ENCODE measurements around the gene GABBR2.

GABBR2 gene

DNA sequence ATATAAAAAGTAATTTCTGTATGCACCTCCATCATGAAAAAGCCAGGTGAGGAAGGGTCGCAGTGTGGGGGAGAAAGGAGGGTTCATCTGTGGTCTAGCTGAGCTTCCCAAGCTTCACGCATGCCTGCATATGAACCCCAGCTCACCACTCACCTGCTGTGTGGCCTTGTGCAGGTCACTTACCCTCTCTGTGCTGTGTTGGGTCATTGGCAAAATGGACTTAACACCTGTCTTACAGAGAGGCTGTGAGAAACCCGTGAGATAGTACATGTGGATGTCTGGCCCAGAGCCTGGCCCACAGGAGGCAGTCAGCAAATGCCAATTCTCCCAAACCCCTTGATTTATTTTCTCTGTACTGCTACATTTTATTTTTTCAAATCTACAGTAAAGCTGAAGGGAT is 88.9 kb downstream of the GABBR2 start:
- DNase-seq: no peak

DNA sequence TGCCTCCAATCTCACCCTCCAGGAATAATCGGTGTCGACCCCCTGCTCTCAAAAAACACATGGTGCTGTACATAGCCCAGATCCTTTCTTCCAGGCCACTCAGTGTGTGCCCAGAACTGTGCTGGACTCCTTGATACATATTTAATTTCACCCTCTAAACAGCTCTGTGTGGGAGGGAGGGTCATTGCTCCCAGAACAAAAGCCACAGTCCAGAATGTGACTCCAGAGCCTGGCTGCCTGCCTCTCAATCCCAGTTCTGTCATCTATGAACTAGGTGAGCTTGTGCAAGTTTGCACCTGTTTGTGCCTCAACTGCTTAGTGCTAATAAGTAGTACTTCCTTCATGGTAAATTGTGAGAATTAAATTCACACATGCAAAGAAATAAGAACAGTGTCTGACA is 93.1 kb downstream of the GABBR2 start:
- no peak for DNase-seq

DNA sequence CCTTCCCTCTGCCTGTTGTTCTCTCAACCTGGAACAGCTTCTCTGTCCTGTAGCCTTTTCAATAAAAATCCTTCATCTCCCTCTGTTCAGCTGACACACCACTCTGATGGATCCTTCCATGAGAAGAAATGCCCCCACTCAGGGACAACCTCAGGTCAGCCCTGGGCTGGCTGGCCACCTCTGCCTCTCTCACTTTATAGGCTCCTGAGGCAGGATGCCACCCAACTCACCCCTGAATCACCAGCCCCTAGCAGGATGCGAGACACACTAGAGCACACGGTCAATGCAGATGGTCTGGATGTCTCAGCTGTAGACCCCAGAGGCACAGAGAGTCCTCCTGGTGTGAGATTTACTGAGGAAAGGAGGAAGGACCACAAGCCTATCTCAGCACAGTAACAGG is 93.8 kb downstream of the GABBR2 start:
- no peak for DNase-seq

DNA sequence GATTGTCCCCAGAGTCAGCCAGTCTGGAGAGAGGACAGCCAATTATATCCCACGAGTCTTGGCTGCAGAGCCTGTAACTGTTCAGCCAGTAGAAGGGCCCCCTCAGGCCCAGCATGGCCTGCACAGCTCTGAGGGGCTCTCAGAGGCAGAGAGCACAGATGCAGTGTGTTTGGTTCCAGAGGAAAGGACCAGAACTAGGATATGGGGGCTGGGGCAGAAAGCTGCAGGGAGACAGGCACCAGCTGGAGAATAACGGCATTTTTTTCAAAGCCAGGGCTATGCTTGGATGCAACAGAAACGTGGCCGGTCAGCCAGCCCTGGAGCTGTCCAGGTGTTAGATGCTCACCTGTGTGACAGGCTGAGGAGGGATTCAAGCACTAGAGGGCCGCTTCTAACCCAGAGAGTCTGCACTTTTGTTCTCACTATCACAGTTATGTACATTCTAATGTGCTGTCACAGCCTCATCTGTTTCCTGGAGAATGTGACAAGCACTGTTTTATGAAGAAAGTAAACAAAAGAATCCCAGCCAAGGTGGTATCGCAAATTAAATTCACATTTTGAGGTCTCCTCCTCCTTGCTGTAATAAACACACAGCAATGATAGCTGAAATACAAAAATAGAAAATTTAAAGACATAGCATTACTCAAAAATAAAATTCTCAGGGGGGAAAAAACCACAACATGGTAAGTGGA is 96.5 kb downstream of the GABBR2 start:
- DNase-seq: no peak

DNA sequence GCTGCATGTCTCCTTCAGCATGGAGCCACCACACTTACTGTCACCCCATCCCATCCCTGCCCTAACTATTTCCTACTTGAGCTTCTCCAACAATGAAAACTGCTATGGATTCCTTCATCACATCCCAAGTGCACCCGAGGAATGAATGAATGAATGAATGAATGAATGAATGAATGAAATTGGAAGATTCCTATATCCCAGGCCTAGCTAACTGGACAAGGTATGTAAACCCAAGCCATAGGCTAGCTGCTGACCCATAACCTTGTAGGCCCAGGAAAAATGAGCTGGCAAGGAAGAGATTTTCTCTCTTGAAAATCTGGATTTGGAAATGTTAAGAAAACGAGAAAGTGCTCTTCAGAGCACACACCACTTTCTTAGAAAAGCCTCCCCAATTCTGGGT is 97.4 kb downstream of the GABBR2 start:
- DNase-seq: no peak

DNA sequence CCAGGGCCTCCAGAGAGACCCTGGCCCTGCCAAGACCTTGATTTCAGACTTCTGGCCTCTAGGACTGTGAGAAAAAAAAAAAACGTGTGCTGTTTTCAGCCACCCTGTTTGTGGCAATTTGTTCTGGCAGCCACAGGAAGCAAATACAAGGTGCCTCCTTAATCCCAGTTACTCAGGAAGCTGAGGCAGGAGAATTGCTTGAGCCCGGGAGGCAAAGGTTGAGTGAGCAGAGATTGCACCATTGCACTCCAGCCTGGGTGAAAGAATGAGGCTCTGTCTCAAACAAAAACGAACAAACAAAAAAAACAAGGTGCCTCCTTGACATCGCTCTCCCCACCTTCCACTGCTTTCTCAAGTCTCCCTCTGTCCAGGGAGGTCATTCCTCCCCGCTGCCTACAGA is 98.0 kb downstream of the GABBR2 start:
- DNase-seq: no peak

DNA sequence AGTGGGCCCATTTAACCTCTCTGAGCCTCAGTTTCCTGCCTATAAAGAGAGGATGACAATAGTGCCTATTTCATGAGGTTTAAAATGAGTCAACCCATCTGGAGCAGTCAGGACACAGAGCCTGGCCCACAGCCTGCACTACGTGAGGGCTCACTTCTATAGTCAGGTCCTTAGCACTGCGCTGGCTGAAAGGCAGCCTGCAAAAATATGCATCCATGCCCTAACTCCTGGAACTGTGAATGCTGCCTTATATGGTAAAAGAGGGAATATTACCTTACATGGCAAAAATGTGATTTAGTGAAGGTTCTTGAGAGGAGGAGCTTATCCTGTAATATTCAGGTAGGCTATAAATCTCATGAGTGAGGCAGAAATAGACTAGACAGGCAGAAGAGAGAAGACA is 98.5 kb downstream of the GABBR2 start:
- DNase-seq: no peak

DNA sequence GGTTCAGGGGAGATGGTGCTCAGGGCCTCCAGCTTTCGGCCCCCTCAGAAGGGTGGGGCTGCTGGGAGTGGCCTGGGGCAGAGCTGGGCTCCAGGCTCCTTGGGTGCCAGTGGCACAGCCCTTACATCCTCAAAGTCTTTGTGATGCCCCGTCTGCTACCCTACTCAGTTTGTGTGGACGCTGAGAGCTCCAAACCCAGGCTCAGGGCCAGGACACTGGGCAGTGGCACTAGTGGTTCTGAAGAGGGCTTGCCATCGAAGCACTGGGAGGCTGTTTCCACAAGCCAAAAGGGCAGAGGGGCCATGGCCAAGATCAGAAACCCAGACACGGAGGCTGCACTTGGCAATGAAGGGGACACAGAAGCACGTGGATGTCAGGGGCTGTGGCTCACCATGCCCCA is 99.1 kb downstream of the GABBR2 start:
- DNase-seq: no peak

DNA sequence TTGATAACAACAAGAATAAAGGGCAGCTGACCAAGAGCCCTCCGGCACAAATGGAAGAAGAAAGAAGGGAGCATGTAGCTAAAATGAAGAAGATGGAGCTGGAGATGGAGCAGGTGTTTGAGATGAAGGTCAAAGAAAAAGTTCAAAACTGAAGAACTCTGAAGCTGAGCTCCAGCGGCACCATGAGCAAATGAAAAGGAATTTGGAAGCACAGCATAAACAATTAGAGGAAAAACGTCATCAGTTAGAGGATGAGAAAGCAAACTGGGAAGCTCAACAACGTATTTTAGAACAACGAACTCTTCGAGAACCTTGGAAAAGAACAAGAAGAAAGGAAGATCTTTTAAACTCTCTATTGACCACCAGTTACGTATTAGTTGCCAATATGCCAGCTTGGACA is 100.9 kb downstream of the GABBR2 start:
- no peak for DNase-seq

DNA sequence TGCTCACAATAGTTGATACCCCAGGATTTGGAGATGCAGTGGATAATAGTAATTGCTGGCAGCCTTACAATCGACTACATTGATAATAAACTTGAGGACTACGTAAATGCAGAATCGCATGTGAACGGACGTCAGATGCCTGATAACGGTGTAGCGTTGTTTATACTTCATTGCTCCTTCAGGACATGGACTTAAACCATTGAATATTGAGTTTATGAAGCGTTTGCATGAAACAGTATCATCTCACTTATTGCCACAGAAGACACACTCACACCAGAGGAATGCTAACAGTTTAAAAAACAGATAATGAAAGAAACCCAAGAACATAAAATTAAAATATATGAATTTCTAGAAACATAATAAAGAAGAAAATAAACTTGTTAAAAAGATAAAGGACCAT is 101.6 kb downstream of the GABBR2 start:
- DNase-seq: no peak

DNA sequence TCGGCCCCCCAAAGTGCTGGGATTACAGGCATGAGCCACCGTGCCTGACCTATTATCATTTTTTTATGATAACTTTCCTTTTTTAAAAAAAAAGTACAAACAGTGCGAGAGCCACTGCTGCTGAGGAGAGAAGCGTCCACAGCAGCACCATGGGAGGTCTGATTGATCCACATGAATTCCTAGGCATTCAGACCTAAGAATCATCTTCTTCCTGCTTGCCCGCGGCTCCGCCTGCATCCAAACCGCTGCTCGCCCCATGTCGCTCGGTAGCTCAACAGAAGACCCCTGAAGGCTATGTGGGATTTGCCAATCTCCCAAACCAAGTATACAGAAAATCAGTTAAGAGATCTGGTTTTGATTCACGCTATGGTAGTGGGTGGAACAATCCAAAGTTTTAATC is 102.0 kb downstream of the GABBR2 start:
- DNase-seq: no peak

DNA sequence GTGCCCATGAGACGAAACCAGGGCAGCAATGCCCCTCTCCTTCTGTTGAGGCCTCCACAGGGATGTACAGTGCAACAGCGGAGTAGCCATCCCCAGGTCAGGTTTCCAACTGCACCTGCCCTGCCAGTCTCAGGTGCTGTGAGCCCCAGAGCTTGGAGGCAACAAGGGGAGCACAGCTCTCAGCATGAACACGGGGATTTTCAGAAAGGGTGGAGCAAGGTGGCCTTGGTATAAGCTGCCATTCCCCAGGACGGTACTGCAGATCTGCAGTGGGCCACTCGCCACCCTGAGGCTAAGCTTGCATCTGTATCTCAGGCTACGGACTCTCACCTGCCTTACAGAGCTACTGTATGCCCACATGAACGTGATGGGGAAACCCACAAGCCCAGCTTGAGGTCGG is 103.6 kb downstream of the GABBR2 start:
- DNase-seq: no peak

DNA sequence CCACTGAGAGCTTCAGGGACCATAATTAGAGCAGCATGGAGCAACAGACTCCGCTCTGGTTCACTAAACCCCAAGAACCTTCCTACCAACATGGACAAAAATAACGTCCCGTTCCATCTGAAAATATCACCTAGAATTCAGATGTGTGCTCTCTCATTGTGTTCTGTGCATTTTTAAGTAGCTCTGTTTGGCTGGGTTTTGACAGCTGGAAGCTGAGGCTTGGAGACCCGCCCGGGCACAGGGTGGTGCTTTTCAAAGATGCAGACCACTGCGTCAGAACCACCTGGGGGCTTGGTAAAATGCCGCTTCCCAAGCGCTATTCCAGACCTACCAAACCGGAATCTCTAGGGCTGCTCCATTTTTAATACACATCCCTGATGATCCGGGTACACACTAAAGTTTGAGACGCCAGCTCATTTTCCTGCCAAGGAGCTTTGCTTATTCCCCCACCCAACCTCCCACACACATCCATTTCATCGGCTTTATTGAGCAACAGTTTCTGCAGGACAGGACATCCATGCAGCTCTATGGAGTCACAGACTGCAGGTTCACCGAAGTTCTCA is 104.8 kb downstream of the GABBR2 start:
- no peak for DNase-seq

DNA sequence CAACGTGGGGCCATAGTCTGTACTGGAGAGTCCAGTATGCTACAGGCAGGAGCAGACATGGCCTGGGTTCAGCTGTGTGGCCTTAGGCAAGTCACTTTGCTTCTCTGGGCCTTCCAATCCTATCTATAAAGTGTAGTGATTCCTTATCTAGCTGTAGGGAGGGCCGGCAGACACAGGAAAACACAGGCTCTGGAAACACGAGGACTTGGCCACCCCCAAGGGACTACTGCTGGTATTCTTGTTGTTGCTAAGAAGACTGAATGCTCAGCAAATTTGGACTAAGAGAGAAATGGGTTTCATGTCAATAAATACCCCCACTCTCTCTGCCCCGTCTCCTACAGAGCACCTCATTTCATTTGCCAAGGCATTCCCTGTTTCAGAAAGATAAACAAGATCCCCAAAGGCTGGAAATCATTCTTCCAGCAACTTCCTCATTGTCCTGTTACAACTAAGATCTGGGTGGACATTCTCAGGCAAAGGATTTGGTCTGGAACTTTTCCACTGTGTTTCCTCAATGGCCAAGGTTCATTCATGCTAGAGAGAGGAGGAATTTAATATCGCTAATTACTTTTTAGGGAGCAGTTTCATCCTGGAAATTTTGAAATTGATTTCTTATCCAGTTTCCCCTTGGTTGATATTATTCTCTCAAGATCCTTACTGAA is 105.8 kb downstream of the GABBR2 start:
- no peak for DNase-seq

DNA sequence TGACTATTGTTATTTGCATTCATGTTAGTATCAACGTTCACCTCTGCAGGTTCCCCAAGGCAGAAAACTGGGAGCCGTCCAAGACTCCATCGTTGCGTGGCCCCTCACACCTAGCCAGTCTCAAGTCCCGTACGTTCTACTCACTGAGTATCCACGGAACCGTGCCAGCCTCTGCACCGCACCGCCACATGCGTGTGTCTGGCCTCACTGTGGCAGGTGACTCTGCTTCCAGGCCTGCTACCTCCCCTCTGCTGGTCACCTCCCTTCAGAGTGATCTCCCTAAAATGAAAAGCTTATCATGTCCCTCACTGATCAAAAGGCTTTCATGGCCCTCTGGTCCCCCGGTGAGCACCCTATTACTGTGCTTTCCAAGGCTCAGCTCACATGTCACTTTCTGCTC is 108.1 kb downstream of the GABBR2 start:
- no peak for DNase-seq

DNA sequence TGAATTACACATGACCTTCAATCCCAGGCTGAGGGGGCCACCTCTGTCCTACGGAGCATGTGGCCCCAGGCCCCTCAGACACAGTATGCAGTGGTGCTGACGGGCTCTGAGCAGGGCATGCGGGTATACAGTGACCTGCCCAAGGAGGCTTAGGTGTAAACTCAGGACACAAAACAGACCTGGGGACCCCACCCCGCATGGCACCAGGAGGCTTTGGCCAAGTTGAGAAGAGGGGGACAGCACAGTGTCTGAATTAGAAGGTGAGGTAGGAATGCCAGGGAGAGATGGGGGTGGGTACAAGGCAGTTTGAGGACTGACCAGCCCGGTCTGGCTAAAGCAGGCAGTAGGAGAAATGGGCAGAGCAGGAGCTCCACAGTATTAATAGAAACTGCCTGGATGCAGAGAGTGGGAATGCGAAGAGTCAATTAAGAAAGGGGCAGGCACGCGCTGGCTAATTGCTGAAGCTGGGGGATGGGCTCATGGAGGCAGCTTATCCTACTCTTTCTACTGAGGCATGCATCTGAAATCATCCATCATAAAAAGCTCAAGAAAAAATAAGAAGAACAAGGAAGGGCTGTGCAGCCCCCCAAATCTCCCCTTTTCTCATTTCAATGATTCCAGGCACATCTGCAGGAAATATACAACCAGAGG is 109.0 kb downstream of the GABBR2 start:
- DNase-seq: no peak

DNA sequence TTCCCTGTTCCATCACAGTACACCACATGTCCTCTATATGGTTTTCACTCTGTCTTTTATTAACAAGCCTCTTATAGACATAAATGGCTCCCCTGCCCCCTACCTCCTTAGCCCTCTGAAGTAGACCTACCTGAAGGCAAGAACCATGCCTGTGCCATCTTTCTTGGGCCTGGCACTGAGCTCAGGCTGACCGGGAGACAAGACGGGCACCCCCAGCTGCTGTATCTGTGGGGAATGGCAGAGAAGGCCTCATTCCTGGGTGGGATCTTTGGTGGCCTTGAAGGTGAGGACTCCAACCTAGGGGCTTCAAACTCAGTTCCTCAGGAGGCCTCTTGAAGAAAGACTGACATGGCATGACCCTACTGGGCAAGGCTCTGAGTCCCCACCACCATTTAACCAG is 109.9 kb downstream of the GABBR2 start:
- no peak for DNase-seq

DNA sequence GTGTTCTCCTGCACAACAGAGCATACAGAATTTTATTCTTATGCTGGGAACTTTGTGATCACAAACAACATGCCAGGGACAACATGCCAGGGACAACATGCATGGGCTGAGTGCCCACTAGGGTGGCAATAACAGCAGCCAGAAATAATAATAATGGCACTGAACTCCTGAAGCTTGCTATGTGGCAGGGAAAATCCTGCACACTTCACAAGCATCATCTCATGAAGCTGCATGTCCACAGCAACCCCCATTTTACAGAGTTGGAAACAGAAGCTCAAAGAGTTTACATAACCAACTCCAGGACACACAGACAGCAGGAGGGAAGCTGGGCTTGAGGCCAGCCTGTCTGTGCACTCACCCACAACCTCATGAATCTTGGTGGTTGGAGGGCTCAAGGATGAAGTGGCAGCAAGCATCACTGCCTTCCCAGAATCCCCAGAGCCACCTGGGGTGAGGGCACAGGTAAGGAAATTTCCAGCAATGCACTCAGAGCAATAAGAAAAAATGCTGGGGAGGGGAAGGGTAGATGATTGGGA is 111.4 kb downstream of the GABBR2 start:
- no peak for DNase-seq

DNA sequence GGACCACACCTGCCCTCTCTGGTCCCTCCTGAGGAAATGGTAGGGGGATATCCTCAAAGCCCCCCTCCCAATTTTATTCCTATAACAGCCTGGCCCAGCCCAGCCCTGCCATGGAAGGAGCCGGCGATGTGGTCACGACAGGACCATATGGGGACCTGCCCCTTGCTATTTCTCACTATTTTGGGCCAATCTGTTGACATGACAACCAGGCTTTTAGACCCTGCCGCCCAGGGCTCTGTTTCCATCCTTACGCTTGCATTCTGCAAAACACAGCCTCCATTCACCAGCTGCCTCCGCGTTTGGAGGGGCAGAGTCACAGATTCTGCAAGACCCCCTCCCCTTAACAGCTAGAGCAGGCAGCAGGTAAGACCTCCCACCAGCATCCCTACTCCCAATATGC is 112.2 kb downstream of the GABBR2 start:
- DNase-seq: no peak

DNA sequence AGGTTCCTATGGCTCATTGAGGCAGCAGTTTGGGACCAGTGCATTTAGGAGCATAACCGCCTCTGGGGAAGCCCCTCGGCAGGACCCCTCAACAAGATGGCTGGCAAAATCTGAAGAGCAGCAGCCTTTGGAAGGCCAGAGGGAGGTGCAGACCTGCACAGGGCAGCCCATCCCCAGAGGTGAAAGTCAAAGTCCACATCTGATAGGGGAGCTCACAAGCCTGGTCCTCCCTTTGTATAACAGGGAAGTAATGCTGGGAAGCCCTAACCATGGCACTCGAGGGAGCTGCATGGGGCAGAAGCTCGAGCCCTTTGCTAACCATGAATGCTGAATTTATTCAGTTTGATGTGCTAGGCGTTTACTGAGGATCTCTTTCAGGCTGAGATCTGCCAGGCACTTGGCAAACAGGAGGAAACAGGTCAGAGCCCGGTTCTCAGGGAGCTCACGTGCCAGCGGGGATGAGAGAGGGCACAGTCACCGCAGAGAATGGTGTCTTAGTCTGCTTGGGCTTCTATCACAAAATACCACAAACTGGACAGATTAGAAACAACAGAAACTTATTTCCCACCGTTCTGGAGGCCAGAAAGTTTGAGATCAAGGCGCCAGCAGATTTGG is 114.1 kb downstream of the GABBR2 start:
- DNase-seq: no peak

DNA sequence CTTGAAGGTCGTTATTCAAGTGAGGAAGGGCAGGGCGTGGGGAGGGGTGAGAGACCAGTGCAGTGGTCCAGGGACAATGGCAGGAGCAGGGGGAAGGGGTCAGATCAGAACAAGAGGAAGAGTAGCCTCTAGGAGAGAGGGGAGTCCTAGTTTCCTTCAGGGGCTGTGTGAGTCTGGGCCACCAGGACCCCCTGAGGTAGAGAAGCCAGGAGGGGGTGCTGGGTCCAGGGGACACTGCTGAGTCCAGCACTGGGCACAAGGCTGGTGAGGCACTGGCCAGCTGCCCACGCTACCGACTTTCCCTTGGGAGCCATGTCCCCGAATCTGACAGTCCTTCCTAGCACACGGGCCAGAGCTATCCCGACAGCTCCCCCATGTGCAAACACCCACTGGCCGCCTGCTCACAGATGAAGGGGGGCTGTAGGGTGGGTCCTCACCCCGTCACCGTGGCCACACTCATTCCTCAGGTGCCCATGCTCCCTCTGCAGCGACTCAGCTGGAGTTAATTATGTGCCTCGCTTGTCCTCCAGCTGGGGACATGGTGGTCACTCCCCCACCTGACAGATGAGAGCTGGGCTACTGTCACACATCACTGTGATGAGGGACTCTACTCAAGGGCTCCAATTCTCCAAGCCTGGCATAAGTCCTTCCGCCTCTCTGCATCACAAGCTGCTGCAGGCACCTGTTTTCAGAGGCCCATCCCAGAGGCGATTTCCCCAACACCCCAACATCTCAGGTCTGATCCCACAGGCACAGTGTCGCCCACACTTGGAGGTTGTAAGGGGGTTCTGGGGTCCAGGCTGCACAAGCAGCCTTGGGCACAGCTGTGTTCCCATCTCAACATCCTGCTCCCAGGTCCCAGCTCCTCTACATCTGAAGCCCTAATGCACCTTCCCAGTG is 115.1 kb downstream of the GABBR2 start:
- DNase-seq: no peak

DNA sequence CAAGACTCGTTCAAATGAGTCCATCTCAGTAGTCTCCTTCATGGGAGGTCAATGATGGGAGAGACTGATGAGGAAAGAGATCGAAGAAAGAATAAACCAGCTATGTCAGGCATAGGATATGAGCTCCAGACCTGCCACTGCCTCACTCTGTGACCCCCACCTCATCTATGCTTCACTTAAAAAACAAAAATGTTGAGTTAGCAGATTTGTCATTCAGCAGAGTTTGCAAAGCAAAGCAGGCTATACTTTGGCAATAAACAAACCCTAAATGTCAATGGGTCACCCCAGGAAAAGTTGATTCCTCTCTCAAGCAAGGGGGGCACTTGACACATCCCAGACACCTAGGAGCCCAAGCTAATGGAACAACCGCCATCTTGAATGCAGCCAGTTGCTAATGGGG is 117.0 kb downstream of the GABBR2 start:
- no peak for DNase-seq
